Pancreas (tissue), 10 donors: Measurements from ENCODE around the gene OR5P2. TPM values are rescaled to one million over a fixed set of nuclear protein-coding genes. Genes with fewer than 3 reads are reported as not detected.
"Not testable (repeated sequence)": the region's sequence is repeated elsewhere in the genome, so short reads cannot be mapped to it uniquely, and the experiment has no call there.

Experiments used
- ATAC-seq, 4 donors: fragments of 200-7000 bp; cut with Tn5 transposase; one replicate each; pipeline versions ENCODE4 v1.8.0 to v1.9.1; 2020; ENCODE audit warnings: mild to moderate bottlenecking in 4 of 4, moderate library complexity in 4 of 4
- DNase-seq, 6 donors: peaks; one replicate each; pipeline ENCODE4 v3.0.0-alpha.2; 2020
- FAIRE-seq: peaks from 2 replicates; lab custom pipeline; 2012; peaks lifted over from hg19 to GRCh38; lab: Jason Lieb, UNC
- H3K27ac ChIP-seq, 4 donors: fragments of 200-600 bp; sonication (generic); 1 replicate in 3 of 4; 2 replicates in 1 of 4; pipeline versions ENCODE4 v1.5.0 to v1.8.0; 2020
- H3K27me3 ChIP-seq, 4 donors: fragments of 200-600 bp; one replicate each; pipeline ENCODE4 v1.8.0; 2021
- H3K36me3 ChIP-seq, 3 donors: fragments of 200-600 bp; sonication (generic) in 1 of 3; one replicate each; pipeline versions ENCODE4 v1.5.0 to v1.8.0; 2020 to 2021
- H3K4me1 ChIP-seq, 3 donors: fragments of 200-600 bp; one replicate each; pipeline ENCODE4 v1.8.0; 2021
- H3K4me3 ChIP-seq, 4 donors: fragments of 200-600 bp; sonication (generic) in 2 of 4; one replicate each; pipeline versions ENCODE4 v1.5.0 to v1.8.0; 2020 to 2021
- H3K9me3 ChIP-seq, 4 donors: fragments of 200-600 bp; one replicate each; pipeline ENCODE4 v1.8.0; 2021
- WGBS, 2 donors: extraction: QIAGEN DNeasy Blood & Tissue Kit; methylation state at CpG; one replicate each; pipeline ENCODE4 v1.1.7; 2013; 5-methylcytosine and 5-hydroxymethylcytosine counted together
- intact Hi-C, 3 donors: fragments of 100-400 bp; cut with DNase I; formaldehyde crosslinking; loops; one replicate each; pipeline versions ENCODE4 v1.11.1 to v1.14.2; 2022
- polyA plus RNA-seq, 2 donors: library from polyadenylated mRNA; stranded (reverse); fragments of 200-250 nt; gene quantifications; one replicate each; pipeline ENCODE4 v1.2.3, GENCODE V29; 2013
- total RNA-seq, 6 donors: library from RNA; stranded (reverse); fragmentation: NEBNext Ultra II Directional in 4 of 6; extraction: Animal tissue kit (Norgen Biotek cat#: 25700) in 4 of 6; gene quantifications; one replicate each; pipeline versions ENCODE4 v1.2.1 to v1.2.4, GENCODE V29; 2021 to 2023
- TF ChIP-seq, protein P1 (sequence below), 4 donors: fragments of 200-600 bp; sonication (generic) in 3 of 4; IDR thresholded peaks; one replicate each; pipeline versions ENCODE4 v1.5.0 to v1.8.0; 2021; ENCODE audit warnings: antibody characterized with exemption in 4 of 4
- donor health status: healthy with polysubstance abuse.
- donor health status: DM: no; HTN: no; CAD: no; lungs with moderate emphysema.
- donor health status: DM: no; HTN: no; CAD: no.
- donor health status: control.
- donor health status: control.
- donor health status: Bipolar disorder and iron deficiency.
- donor health status: DM: yes; HTN: yes; CAD: no.
- donor health status: DM: no; HTN: no; CAD: no.
- donor health status: DM: no; HTN: no; CAD: no.
- donor health status: DM: yes; HTN: yes; CAD: no.

Gene OR5P2
- total and polyA plus RNA-seq, 8 donors: not detected

DNA sequence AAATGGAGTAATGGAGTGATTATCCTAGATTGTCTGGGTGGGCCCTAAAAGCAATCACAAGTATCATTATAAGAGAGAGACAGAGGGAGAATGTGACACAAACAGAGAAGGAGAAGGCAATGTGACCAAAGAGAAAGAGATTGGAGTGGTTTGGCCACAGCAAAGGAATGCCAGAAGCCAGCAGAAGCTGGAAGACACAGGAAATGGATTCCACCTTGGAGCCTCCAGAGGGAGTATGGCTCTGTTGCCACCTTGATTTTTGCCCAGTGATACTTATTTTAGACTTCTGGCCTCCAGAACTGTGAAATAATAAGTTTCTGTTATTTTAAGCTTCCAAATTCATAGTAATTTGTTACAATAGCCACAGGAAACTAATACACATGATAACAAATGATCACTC lies 36.8 kb upstream of the OR5P2 start:
- DNase-seq: no peak
- Histone ChIP-seq H3K4me3 (no peak overlapping the region), H3K27ac (no peak overlapping the region), H3K27me3 (no peaks in the 10 kb centered on the region), H3K9me3 (no peaks in the 10 kb centered on the region), H3K36me3 (no peaks in the 10 kb centered on the region), H3K4me1 (no peaks in the 10 kb centered on the region)
- no peak for FAIRE-seq
- no peak for ATAC-seq
- intact Hi-C loops: no loop called here
- TF ChIP-seq, protein P1, sequence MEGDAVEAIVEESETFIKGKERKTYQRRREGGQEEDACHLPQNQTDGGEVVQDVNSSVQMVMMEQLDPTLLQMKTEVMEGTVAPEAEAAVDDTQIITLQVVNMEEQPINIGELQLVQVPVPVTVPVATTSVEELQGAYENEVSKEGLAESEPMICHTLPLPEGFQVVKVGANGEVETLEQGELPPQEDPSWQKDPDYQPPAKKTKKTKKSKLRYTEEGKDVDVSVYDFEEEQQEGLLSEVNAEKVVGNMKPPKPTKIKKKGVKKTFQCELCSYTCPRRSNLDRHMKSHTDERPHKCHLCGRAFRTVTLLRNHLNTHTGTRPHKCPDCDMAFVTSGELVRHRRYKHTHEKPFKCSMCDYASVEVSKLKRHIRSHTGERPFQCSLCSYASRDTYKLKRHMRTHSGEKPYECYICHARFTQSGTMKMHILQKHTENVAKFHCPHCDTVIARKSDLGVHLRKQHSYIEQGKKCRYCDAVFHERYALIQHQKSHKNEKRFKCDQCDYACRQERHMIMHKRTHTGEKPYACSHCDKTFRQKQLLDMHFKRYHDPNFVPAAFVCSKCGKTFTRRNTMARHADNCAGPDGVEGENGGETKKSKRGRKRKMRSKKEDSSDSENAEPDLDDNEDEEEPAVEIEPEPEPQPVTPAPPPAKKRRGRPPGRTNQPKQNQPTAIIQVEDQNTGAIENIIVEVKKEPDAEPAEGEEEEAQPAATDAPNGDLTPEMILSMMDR (IDR thresholded peaks at IDR 0.05): no peak

GRCh38 chr11:7830740-7831139 lies 34.0 kb upstream of the OR5P2 start, which contains the start of gene OR5P3:
TSS of gene OR5P3 (minus strand) at chr11:7830840.
- ATAC-seq (no peak), FAIRE-seq (no peak), DNase-seq (no peak)
- H3K4me1 ChIP-seq: no peaks in the 10 kb centered on the region
- H3K36me3 ChIP-seq: no peaks in the 10 kb centered on the region
- TF ChIP-seq, protein P1 (IDR thresholded peaks at IDR 0.05): no peak
- H3K4me3 ChIP-seq: no peak within 1 kb of the TSS
- no peak within 1 kb of the TSS for H3K27ac ChIP-seq
- intact Hi-C loops: no loop called here
- no peaks in the 10 kb centered on the region for H3K9me3 ChIP-seq
- no peaks in the 10 kb centered on the region for H3K27me3 ChIP-seq

DNA sequence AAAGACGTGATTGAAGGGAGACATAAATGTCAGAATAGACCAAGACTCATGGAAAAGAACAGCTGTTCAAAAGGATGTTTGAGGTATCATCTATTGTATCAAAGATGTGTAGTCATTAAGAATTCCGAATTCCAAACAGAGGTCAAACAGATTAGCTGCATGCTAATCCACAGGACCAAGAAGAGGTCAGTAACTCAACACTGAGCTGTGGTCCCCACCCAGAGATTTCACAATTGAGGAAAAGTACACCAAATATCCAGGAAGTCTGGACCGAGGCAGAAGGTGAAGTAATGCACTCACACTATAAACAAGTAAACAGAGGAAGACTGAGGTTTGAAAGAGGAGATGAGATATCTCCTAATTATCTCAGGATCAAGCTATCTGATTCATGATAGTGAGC lies 29.6 kb upstream of the OR5P2 start:
- TF ChIP-seq, protein P1 (IDR thresholded peaks at IDR 0.05): no peak
- Histone ChIP-seq H3K27ac (no peak overlapping the region), H3K4me3 (no peak overlapping the region), H3K27me3 (no peaks in the 10 kb centered on the region), H3K9me3 (no peaks in the 10 kb centered on the region), H3K36me3 (no peaks in the 10 kb centered on the region), H3K4me1 (no peaks in the 10 kb centered on the region)
- intact Hi-C loops: no loop called here
- 39 to 46% methylated on average over 3 of the region's 3 CpGs for WGBS, 2 donors
- DNase-seq: no peak
- no peak for FAIRE-seq
- no peak for ATAC-seq

GRCh38 chr11:7820417-7820816 lies 23.7 kb upstream of the OR5P2 start:
- H3K4me3 ChIP-seq, H3K9me3 ChIP-seq, DNase-seq, ATAC-seq, intact Hi-C loops, FAIRE-seq, H3K4me1 ChIP-seq, H3K27me3 ChIP-seq, H3K36me3 ChIP-seq, H3K27ac ChIP-seq: not testable (repeated sequence)
- 75 to 89% methylated on average over 3 of the region's 3 CpGs for WGBS, 2 donors

DNA sequence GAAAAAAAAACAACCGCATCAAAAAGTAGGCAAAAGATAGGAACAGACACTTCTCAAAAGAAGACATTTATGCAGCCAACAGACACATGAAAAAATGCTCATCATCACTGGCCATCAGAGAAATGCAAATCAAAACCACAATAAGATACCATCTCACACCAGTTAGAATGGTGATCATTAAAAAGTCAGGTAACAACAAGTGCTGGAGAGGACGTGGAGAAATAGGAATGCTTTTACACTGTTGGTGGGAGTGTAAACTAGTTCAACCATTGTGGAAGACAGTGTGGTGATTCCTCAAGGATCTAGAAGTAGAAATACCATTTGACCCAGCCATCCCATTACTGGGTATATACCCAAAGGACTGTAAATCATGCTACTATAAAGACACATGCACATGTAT lies 18.2 kb upstream of the OR5P2 start:
- H3K9me3 ChIP-seq, H3K4me1 ChIP-seq, FAIRE-seq, H3K36me3 ChIP-seq, H3K4me3 ChIP-seq, intact Hi-C loops, H3K27ac ChIP-seq, ATAC-seq, DNase-seq, H3K27me3 ChIP-seq: not testable (repeated sequence)
- 59 to 63% methylated on average over 2 of the region's 2 CpGs for WGBS, 2 donors

DNA sequence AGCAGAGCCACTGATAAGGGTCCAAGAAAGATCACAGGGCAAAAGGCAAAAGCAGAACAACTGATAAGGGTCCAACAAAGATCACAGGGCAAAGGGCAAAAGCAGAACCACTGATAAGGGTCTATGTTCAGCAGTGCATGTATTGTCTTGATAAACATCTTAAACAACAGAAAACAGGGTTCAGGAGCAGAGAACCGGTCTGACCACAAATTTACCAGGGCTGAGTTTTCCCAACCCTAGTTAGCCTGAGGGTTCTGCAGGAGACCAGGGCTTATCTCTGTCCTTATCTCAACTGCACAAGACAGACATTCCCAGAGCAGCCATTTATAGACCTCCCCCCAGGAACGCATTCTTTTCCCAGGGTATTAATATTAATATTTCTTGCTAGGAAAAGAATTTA lies 13.6 kb upstream of the OR5P2 start:
- FAIRE-seq, H3K4me3 ChIP-seq, H3K9me3 ChIP-seq, H3K4me1 ChIP-seq, H3K36me3 ChIP-seq, H3K27me3 ChIP-seq, DNase-seq, ATAC-seq, H3K27ac ChIP-seq, intact Hi-C loops: not testable (repeated sequence)
- 61 to 70% methylated on average over 2 of the region's 2 CpGs for WGBS, 2 donors

DNA sequence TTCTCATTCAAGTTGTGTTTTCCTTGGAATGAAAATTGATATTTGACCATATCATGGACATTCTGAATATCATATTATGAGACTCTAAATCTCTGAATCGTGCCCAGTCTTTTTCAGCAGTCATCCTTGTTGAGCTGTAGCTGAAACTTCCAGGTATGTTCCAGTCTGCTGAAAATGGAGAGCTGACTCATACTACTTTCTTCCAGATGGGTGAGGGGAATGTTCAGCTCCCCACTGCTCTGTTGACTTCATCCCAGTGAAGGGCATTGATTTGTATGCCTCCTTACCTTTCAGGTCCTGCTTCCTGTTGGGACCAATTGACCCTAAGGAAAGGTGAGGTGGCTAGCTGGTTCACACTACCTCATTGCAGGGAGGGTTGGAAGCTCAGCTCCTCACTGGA lies 3.5 kb downstream of the OR5P2 start:
- TF ChIP-seq, protein P1 (IDR thresholded peaks at IDR 0.05): no peak

More for the DNA sequence above, 3.5 kb downstream of the OR5P2 start:
- DNase-seq (no peak), ATAC-seq (no peak), FAIRE-seq (no peak)
- intact Hi-C loops: no loop called here
- H3K36me3 ChIP-seq: no peaks in the 10 kb centered on the region
- H3K9me3 ChIP-seq: no peaks in the 10 kb centered on the region
- H3K4me3 ChIP-seq: no peak overlapping the region
- H3K27ac ChIP-seq: no peak overlapping the region
- WGBS, 2 donors: 8 to 13% methylated on average over 1 of the region's 1 CpG
- H3K4me1 ChIP-seq: no peaks in the 10 kb centered on the region
- H3K27me3 ChIP-seq: no peaks in the 10 kb centered on the region
